SU-DHL-6 (cell line): ENCODE measurements around the gene FAU.

Source experiments
- EZH2phosphoT487 ChIP-seq: fragments of 200-600 bp; sonication (generic), shearing (Covaris generic); conservative IDR thresholded peaks from 2 replicates; pipeline ENCODE4 v1.6.1; 2018; ENCODE audit warnings: mild to moderate bottlenecking, antibody characterized with exemption, low read length, moderate library complexity, mixed read lengths
- TF ChIP-seq, protein P1 (sequence below): fragments of 200-600 bp; sonication (generic); IDR thresholded peaks from one replicate; pipeline ENCODE4 v1.5.1; 2017; ENCODE audit warnings: antibody characterized with exemption, mild to moderate bottlenecking, low read length, moderate library complexity; ENCODE audit not compliant: insufficient read depth, poor library complexity, severe bottlenecking

DNA sequence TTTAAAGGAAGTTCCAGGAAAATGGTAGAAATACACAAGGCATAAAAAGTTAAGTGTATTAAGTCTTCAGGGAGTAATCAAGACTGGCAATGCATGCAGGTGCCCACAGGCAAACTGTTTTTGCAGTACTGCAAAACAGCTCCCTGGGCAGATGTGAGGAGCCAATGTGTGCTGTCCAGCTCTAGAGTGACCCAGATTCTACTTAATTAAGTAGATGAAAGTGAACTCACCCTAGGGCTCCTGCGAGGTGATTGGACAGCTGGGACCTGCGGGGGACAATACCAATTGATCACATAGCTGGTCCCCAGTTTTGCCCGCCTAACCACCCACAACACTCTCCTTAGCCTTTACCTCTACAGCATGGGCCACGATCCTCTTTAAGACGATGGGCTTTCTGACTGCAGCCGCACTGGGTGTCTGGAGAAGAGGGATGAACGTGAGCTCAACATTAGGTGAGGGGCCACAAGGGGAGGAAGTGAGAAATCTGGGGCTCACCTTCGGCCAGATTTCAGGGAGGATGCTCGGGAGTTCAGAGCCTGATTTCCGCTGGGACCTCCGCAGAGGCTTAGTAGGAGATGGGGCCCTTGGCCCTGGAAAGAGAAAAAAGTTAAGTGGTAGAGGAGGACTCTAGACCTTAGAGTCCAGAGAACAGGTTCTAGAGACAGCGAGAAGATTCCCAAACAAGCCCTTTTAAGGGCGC is 38.6 kb downstream of the FAU start:
- TF ChIP-seq, protein P1, sequence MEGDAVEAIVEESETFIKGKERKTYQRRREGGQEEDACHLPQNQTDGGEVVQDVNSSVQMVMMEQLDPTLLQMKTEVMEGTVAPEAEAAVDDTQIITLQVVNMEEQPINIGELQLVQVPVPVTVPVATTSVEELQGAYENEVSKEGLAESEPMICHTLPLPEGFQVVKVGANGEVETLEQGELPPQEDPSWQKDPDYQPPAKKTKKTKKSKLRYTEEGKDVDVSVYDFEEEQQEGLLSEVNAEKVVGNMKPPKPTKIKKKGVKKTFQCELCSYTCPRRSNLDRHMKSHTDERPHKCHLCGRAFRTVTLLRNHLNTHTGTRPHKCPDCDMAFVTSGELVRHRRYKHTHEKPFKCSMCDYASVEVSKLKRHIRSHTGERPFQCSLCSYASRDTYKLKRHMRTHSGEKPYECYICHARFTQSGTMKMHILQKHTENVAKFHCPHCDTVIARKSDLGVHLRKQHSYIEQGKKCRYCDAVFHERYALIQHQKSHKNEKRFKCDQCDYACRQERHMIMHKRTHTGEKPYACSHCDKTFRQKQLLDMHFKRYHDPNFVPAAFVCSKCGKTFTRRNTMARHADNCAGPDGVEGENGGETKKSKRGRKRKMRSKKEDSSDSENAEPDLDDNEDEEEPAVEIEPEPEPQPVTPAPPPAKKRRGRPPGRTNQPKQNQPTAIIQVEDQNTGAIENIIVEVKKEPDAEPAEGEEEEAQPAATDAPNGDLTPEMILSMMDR = no peak
- TF ChIP-seq EZH2phosphoT487 = no peak
